ENCODE results near the gene SMC1B. TPM values are rescaled to one million over a fixed set of nuclear protein-coding genes. Genes with fewer than 3 reads are reported as not detected.

SMC1B gene
- total and polyA plus RNA-seq, 7 donors, result not detected

DNA sequence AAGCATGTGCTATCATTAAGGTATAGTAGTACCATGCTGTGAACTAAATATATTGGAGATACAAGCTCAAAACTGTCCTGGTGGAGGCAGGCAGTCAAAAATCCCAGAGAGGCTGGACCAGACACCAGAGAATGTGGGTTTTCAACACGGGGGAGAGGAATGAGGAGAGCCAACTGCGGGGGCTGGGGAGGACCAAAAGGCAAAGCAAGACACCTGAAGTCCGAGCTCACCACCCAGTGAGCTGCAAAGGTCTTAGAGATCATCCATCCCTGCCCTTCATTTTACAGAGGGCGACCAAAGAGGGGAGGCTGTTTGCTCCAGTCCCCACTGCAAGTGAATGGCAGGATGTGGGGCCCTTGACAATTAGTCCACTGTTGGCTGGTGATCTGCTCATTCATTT, 10.1 kb upstream of the SMC1B start:
- Histone ChIP-seq H3K4me1 (no peaks in the 10 kb centered on the region), H3K36me3 (ENCODE audit: insufficient read depth in 1 of 2, low read depth in 1 of 2) (no peaks in the 10 kb centered on the region), H3K27me3 (ENCODE audit: insufficient read depth in 3 of 3, low read length in 2 of 3) (no peaks in the 10 kb centered on the region), H3K27ac (no peak overlapping the region), H3K4me3 (no peak overlapping the region), H3K9me3 (no peaks in the 10 kb centered on the region)
- 82 to 87% (median 85%) methylated on average over 4 of the region's 4 CpGs for WGBS, 3 donors
- TF ChIP-seq, protein P1, sequence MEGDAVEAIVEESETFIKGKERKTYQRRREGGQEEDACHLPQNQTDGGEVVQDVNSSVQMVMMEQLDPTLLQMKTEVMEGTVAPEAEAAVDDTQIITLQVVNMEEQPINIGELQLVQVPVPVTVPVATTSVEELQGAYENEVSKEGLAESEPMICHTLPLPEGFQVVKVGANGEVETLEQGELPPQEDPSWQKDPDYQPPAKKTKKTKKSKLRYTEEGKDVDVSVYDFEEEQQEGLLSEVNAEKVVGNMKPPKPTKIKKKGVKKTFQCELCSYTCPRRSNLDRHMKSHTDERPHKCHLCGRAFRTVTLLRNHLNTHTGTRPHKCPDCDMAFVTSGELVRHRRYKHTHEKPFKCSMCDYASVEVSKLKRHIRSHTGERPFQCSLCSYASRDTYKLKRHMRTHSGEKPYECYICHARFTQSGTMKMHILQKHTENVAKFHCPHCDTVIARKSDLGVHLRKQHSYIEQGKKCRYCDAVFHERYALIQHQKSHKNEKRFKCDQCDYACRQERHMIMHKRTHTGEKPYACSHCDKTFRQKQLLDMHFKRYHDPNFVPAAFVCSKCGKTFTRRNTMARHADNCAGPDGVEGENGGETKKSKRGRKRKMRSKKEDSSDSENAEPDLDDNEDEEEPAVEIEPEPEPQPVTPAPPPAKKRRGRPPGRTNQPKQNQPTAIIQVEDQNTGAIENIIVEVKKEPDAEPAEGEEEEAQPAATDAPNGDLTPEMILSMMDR (IDR thresholded peaks at IDR 0.05), result no peak
- DNase-seq, result no peak
- no peak for ATAC-seq
- intact Hi-C loops (cut with DNase I), result no loop called here

DNA sequence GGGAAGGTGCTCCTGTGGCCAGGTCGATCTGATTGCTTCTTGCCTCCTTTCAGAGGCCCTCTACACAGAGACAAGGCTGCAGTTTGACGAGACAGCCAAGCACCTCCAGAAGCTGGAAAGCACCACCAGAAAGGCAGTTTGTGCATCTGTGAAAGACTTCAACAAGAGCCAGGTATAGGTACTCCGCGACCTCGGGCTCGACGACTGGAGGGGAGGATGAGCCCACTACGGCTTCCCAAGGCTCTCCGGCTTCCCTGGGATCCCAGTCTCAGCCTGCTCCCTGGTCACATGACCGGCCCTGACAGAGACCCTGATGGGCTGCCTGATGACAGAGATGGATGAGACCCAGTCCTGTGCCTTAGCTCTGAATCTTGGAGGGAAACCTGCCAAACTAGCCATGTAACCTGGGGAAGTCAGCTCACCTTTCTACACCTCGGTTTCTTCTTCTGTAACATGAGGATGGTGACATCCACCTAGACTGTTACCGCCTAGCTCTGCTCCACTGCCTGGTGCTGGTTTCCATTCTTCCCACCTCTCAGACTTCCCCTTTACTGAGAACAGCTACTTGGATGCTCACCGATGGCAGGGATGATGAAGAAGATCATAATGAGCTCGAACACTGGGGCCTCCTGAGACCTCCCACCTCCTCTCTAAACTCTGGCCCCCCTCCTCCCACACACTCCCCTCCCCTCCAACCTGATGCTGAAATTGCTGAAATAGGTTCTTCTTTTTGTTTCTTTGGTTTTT, 9.0 kb upstream of the SMC1B start:
- no peak for ATAC-seq
- Histone ChIP-seq H3K4me3 (no peak overlapping the region), H3K4me1 (no peaks in the 10 kb centered on the region), H3K27me3 (ENCODE audit: insufficient read depth in 3 of 3, low read length in 2 of 3) (no peaks in the 10 kb centered on the region), H3K36me3 (ENCODE audit: insufficient read depth in 1 of 2, low read depth in 1 of 2) (no peaks in the 10 kb centered on the region), H3K9me3 (no peaks in the 10 kb centered on the region), H3K27ac (no peak overlapping the region)
- 91 to 93% (median 91%) methylated on average over 14 of the region's 14 CpGs for WGBS, 3 donors
- TF ChIP-seq, protein P1 (IDR thresholded peaks at IDR 0.05), result no peak
- no peak for DNase-seq
- intact Hi-C loops (cut with DNase I), result no loop called here

DNA sequence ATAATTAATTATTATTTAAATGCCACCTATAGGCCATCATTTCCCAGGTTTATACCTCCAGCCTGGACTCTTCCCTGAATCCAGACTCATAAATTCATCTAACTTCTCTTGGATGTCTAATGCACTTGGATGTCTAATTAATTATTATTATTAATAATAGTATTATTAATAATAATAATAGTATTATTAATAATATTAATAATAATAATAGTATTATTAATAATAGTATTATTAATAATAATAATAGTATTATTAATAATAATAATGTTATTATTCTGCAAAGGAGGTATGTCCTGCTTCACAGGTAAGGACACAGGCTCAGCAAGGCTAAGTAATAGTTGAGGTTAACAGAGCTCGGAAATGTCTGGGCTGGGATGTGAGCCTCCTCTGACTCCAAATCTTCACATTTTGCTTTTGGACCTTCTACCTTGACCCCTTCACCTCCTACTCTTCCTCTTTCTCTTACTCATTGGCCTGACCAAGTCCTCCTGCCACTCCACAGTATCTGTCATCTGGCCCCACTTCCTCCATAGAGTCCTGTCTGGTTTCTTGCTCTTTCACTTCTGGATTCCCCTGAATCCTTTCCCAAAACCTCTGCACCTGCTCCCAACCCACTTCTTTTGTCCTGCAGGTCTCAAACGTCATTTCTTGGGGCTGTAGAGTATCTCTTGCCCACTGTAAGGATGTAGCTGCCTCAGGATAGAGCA, 8.1 kb upstream of the SMC1B start:
- H3K27me3 ChIP-seq (ENCODE audit: insufficient read depth in 3 of 3, low read length in 2 of 3), result no peaks in the 10 kb centered on the region
- H3K9me3 ChIP-seq, result no peaks in the 10 kb centered on the region
- no peaks in the 10 kb centered on the region for H3K4me1 ChIP-seq
- TF ChIP-seq, protein P1 (IDR thresholded peaks at IDR 0.05), result no peak
- intact Hi-C loops (cut with DNase I), result no loop called here
- WGBS, 3 donors, result 61 to 77% (median 66%) methylated on average over 2 of the region's 2 CpGs
- H3K4me3 ChIP-seq, result no peak overlapping the region
- H3K27ac ChIP-seq, result no peak overlapping the region
- ATAC-seq (no peak), DNase-seq (no peak)
- no peaks in the 10 kb centered on the region for H3K36me3 ChIP-seq (ENCODE audit: insufficient read depth in 1 of 2, low read depth in 1 of 2)

DNA sequence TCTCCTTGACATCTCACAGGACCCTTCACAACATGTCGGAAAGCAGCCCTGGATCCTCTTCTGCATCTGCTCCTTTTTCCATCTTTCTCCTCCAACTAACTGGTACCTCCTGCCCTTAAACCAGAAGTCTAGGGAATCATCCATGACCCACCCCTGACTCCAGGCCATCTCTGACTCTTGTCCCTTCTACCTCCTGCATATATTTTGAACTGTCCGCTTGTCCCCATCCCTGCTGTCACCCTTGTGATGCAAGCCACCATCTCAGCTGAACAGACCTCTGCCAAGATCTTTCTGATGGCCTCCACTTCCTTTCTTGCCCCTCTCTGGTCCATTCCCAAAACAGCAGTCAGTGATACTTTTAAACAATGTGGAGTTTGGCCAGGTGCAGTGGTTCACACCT, 7.1 kb upstream of the SMC1B start:
- WGBS, 3 donors, result 95 to 100% (median 97%) methylated on average over 2 of the region's 2 CpGs
- intact Hi-C loops (cut with DNase I), result no loop called here

More for the DNA sequence above, 7.1 kb upstream of the SMC1B start:
- TF ChIP-seq, protein P1 (IDR thresholded peaks at IDR 0.05), result no peak
- H3K27ac ChIP-seq, result no peak overlapping the region
- DNase-seq, result no peak
- H3K4me3 ChIP-seq, result no peak overlapping the region
- H3K36me3 ChIP-seq (ENCODE audit: insufficient read depth in 1 of 2, low read depth in 1 of 2), result no peaks in the 10 kb centered on the region
- no peaks in the 10 kb centered on the region for H3K27me3 ChIP-seq (ENCODE audit: insufficient read depth in 3 of 3, low read length in 2 of 3)
- H3K9me3 ChIP-seq, result no peaks in the 10 kb centered on the region
- ATAC-seq, result no peak
- no peaks in the 10 kb centered on the region for H3K4me1 ChIP-seq
